DMS 273 treated with DMSO at 0.1 percent for 48 hours (cell line): ENCODE data around the gene PRAMEF5.
"Not testable (repeated sequence)": the region's sequence is repeated elsewhere in the genome, so short reads cannot be mapped to it uniquely, and the experiment has no call there.

Experiments used
- DNase-seq: peaks from one replicate; lab custom pipeline; 2025; lab: John Stamatoyannopoulos, UW

PRAMEF5 gene

GRCh38 chr1:13253898-13254297 lies at the start of gene PRAMEF5:
Gene PRAMEF5, plus strand, starts transcription at chr1:13254198. Its CDS starts 5,071 bp downstream, at chr1:13259269.
- not testable (repeated sequence) for DNase-seq

DNA sequence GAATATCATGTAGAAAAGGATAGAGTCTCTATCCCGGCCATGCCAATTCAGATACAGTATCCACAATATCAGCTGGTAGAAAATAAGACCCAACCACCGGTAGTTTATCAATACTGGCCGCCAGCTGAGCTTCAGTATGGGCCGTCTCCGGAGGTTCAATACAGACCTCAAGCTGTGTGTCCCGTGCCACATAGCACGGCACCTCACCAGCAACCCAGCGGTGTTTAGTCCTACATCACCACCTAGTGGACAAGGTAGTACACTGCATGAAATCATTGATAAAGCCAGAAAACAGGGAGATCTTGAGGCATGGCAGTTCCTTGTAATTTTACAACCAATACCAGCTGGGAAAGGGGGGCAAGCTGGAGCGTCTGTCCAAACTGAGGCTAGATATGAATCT lies 45.3 kb upstream of the PRAMEF5 start:
- not testable (repeated sequence) for DNase-seq

- DNase-seq, result not testable (repeated sequence)
Measured at GRCh38 chr1:13216619-13217018, 37.4 kb upstream of the PRAMEF5 start.

- not testable (repeated sequence) for DNase-seq
Measured at GRCh38 chr1:13219203-13219602, 34.8 kb upstream of the PRAMEF5 start.

- not testable (repeated sequence) for DNase-seq
Measured at GRCh38 chr1:13222788-13223187, 31.2 kb upstream of the PRAMEF5 start.

GRCh38 chr1:13224480-13225060 lies 29.4 kb upstream of the PRAMEF5 start:
- no peak for DNase-seq

- not testable (repeated sequence) for DNase-seq
Measured at GRCh38 chr1:13225675-13226204, 28.3 kb upstream of the PRAMEF5 start, which contains the start of gene PRAMEF18. Gene PRAMEF18, minus strand, starts transcription at chr1:13226154. Its CDS starts 48 bp downstream, at chr1:13226106.

- not testable (repeated sequence) for DNase-seq
Measured at GRCh38 chr1:13227271-13228055, 26.5 kb upstream of the PRAMEF5 start.

DNA sequence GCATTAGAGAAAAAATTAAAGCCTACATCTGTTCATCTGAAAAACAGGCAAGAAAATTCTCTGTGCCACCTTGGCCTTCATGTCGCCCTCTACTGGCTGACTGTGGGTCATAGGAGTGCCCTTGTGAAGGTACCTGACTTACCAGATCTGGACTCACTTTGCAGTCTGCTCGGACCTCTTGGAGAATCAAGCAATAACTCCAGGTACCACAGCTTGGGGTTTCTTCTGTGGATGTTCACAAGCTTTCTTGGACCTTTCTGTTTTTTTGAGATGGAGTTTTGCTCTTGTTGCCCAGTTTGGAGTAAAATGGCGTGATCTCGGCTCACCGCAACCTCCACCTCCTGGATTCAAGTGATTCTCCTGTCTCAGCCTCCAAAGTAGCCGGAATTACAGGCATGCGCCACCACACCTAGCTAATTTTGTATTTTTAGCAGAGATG lies 25.6 kb upstream of the PRAMEF5 start:
- DNase-seq, result no peak

GRCh38 chr1:13230096-13230495 lies 23.9 kb upstream of the PRAMEF5 start:
- not testable (repeated sequence) for DNase-seq

GRCh38 chr1:13230601-13231000 lies 23.4 kb upstream of the PRAMEF5 start:
- DNase-seq, result not testable (repeated sequence)

DNA sequence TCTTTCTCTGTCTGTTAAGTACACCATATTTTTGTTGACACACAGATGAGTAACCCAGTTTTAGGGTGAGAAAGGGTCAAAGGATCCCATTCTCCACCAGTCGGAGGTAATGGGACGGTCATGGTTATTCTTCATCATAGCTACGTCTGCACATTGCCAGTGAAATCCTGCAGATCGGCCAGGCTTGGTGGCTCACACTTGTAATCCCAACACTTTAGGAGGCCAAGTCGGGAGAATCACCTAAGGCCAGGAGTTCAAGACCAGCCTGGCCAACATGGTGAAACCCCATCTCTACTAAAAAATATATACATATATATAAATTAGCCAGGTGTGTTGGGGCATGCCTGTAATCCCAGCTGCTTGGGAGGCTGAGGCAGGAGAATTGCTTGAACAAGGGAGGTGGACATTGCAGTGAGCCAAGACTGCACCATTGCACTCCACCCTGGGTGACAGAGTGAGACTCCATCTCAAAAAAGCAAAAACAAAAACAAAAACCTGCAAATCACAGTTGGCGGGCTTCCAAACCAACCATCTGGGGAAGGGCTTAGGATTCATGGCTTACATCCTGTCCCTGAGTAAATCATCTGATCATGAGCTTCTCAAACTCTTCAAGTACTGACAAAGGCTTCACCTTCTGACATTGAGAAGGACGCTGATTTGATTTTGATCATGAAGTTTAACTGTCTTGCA lies 22.8 kb upstream of the PRAMEF5 start:
- not testable (repeated sequence) for DNase-seq

DNA sequence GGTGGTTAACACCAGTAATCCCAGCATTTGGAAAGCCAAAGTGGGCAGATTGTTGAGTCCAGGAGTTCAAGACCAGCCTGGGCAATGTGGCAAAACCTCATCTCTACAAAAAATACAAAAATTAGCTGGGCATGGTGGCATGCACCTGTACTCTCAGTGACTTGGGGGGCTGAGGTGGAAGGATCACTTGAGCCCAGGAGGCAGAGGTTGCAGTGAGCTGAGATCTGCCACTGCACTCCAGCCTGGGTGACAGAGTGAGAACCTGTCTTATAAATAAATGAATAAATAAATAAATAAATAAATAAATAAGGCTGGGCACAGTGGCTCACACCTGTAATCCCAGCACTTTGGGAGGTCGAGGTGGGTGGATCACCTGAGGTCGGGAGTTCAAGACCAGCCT lies 21.9 kb upstream of the PRAMEF5 start:
- not testable (repeated sequence) for DNase-seq

GRCh38 chr1:13234057-13234456 lies 19.9 kb upstream of the PRAMEF5 start:
- not testable (repeated sequence) for DNase-seq

DNA sequence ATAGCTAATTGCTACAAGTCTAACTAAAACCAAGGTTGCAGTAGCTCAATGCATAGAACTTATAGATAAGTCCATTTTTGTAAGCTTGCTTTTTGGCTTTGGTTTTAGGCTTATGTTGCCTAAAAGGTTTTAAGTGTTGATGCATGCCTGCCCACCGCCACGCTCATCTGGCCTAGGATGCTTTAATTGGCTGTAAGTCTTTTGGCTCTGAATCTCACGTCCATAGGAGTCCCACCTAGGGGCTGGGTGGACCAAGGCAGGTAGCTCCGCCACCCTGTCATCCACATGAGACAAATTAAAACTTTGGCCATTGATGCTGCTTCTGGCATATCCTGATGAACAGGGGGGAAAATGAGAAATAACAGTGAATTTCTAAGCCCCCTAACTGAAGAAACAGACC lies 16.4 kb upstream of the PRAMEF5 start:
- not testable (repeated sequence) for DNase-seq

DNA sequence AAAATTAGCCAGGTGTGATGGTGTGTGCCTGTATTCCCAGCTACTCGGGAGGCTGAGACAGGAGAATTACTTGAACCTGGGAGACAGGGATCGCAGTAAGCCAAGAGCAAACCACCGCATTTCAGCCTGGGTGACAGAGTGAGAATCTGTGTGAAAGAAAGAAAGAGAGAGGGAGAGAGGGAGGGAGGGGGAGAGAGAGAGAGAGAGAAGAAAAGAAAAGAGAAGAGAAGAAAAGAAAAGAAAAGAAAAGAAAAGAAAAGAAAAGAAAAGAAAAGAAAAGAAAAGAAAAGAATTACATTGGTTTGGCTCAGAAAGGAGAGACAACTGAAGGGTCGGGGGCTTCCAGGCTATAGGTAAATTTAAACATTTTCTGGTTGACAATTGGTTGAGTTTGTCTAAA lies 14.4 kb upstream of the PRAMEF5 start:
- DNase-seq, result not testable (repeated sequence)

GRCh38 chr1:13243536-13244263 lies 10.3 kb upstream of the PRAMEF5 start:
- DNase-seq, result not testable (repeated sequence)

DNA sequence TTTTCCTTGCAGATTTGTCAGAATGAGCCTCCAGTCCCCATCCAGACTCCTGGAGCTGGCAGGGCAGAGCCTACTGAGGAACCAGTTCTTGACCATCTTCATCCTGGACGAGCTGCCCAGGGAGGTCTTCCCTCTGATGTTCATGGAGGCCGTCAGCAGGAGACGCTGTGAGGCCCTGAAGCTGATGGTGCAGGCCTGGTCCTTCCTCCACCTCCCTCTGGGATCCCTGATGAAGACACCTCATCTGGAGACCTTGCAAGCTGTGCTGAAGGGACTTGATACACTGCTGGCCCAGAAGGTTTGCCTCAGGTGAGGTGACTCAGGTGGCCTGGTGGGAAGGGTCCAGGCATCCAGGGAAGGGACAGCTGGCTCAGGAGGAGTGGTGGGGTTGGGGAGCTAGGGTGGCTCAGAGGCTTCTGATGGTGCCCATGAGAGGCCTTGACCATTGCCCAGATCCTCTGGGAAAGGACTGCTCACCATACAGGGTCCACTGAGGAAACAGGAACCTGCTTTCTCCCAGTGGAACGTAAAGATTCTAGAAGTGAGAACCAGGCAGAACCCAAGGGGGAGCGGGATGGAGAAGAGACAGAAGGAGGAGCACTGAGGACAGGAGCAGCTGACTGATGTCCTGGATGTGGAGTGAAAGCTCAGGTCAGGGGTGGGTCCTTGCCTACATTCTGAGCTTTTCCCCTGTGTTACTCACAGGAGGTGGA lies 8.0 kb upstream of the PRAMEF5 start:
- not testable (repeated sequence) for DNase-seq

GRCh38 chr1:13246554-13246871 lies 7.5 kb upstream of the PRAMEF5 start:
- not testable (repeated sequence) for DNase-seq

DNA sequence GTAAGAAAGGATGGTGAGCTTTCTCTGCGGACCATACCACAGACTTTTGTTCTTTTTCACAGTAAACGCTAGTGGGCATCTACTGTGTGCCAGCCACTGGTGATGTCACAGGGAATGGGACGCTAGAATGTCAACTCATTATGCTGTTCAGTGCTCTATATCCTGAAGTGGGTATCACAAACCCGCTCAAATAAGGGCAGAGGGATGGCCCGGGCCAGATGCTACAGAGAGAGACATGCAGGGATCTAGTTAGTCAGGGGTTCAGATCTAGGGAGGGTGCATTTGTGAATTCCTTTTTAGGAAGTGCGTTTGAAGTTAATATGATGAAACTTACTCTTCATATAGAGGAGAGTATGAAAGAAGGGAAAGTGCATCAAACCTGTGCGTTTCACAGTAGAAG lies 6.9 kb upstream of the PRAMEF5 start:
- not testable (repeated sequence) for DNase-seq

- DNase-seq, result not testable (repeated sequence)
Measured at GRCh38 chr1:13265124-13265523, 11.1 kb downstream of the PRAMEF5 start.
